RWPE2 (cell line): ENCODE results near the gene ATN1.
A peak's percentile ranks its signal among the peaks of the same experiment; 100 is the strongest.

ENCODE experiments used
- ATAC-seq: fragments of 200-7000 bp; cut with Tn5 transposase; 3 replicates; pipeline ENCODE4 v1.9.1; 2021; ENCODE audit warnings: low read depth
- DNase-seq: peaks from one replicate; pipeline ENCODE4 v3.0.0-alpha.2; 2020; ENCODE audit warnings: low spot score
- H3K27ac ChIP-seq: fragments of 450-650 bp; 2 replicates; pipeline ENCODE4 v1.5.1; 2017; ENCODE audit warnings: mild to moderate bottlenecking; ENCODE audit not compliant: poor library complexity, severe bottlenecking
- H3K27me3 ChIP-seq: fragments of 250-450 bp; sonication (Bioruptor Pico); 2 replicates; pipeline ENCODE4 v1.5.1; 2021; ENCODE audit warnings: mild to moderate bottlenecking, moderate library complexity; ENCODE audit not compliant: insufficient read depth, poor library complexity, severe bottlenecking
- H3K36me3 ChIP-seq: fragments of 250-450 bp; sonication (Bioruptor Pico); 2 replicates; pipeline ENCODE4 v1.5.1; 2020; ENCODE audit warnings: low read depth, mild to moderate bottlenecking, moderate library complexity
- H3K4me1 ChIP-seq: fragments of 250-450 bp; sonication (Bioruptor Pico); 2 replicates; pipeline ENCODE4 v1.5.1; 2021; ENCODE audit warnings: mild to moderate bottlenecking, moderate library complexity; ENCODE audit not compliant: insufficient read depth, poor library complexity, severe bottlenecking
- H3K4me3 ChIP-seq: fragments of 250-450 bp; sonication (Bioruptor Pico); 2 replicates; pipeline ENCODE4 v1.5.1; 2021; ENCODE audit warnings: mild to moderate bottlenecking, moderate library complexity; ENCODE audit not compliant: severe bottlenecking
- H3K9me3 ChIP-seq: fragments of 250-450 bp; sonication (Bioruptor Pico); 2 replicates; pipeline ENCODE4 v1.5.1; 2021; ENCODE audit warnings: mild to moderate bottlenecking, moderate library complexity; ENCODE audit not compliant: severe bottlenecking
- TF ChIP-seq, protein P1 (sequence below): fragments of 450-650 bp; IDR thresholded peaks from one replicate; pipeline ENCODE4 v1.5.1; 2017; ENCODE audit warnings: mild to moderate bottlenecking, moderate library complexity; ENCODE audit not compliant: poor library complexity, severe bottlenecking

The ATN1 gene

DNA sequence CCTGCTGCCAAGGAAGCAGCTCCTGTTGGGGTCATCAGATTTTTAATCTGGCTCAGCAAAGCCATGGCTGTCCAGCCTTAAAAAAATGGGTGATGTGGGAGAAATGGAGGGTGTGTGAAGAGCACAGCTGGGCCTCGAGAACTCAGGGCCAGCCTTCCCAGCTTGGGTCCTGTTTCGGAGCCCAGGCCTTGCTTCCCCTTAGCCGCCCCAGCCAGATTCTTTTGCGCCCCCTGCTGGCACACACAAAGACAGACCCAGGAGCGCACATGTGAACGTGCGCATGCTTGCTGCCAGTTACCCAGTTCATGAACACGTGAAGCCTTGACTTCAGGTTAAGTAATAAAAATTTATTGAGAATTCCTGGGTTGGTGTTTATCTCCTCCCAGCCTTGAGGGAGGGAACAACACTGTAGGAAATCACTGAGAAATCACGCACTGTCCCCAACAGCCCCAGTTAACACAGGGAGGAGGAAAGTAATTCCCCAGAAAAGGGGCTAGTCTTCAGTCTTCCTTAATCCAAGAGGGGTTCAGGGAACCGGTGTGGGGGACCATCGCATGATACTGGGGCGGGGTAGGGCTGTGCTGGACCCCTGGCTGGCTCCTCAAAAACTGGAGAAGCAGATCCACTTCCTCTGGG, 37.4 kb downstream of the ATN1 start:
- DNase-seq (peak; percentile 85), ATAC-seq (peak; percentile 54)
- Histone ChIP-seq H3K36me3 (peaks cover 59% of the 10 kb centered on the region), H3K4me1 (peaks cover 29% of the 10 kb centered on the region), H3K27ac (peak overlapping the region; percentile 87), H3K9me3 (no peaks in the 10 kb centered on the region), H3K27me3 (no peaks in the 10 kb centered on the region), H3K4me3 (peak overlapping the region; percentile 95)
- TF ChIP-seq, protein P1, sequence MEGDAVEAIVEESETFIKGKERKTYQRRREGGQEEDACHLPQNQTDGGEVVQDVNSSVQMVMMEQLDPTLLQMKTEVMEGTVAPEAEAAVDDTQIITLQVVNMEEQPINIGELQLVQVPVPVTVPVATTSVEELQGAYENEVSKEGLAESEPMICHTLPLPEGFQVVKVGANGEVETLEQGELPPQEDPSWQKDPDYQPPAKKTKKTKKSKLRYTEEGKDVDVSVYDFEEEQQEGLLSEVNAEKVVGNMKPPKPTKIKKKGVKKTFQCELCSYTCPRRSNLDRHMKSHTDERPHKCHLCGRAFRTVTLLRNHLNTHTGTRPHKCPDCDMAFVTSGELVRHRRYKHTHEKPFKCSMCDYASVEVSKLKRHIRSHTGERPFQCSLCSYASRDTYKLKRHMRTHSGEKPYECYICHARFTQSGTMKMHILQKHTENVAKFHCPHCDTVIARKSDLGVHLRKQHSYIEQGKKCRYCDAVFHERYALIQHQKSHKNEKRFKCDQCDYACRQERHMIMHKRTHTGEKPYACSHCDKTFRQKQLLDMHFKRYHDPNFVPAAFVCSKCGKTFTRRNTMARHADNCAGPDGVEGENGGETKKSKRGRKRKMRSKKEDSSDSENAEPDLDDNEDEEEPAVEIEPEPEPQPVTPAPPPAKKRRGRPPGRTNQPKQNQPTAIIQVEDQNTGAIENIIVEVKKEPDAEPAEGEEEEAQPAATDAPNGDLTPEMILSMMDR, result peak; percentile 90

DNA sequence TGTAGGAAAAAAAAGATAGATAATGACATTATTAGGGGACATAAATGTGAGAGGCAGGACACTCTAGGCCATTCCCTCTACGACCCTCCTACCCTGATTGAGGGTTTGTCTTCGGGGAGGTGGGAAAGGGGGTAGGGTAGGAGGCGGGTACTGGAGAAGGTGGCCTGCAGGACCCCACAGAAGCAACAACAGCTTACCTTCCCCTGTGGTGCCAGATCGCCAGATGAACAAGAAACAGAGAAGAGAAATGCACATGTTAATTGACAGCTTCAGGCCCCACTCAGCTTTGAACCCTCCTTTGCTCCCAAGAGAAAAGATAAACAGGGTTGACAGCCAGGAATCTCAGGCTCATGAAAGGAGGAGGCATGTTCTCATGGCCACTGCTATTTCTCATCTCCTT, 38.0 kb downstream of the ATN1 start:
- Histone ChIP-seq H3K9me3 (no peaks in the 10 kb centered on the region), H3K4me3 (no peak overlapping the region), H3K27ac (peak overlapping the region; percentile 87), H3K36me3 (peaks cover 59% of the 10 kb centered on the region), H3K4me1 (peaks cover 29% of the 10 kb centered on the region), H3K27me3 (no peaks in the 10 kb centered on the region)
- DNase-seq (no peak), ATAC-seq (no peak)
- TF ChIP-seq, protein P1, result no peak

- Histone ChIP-seq H3K9me3 (no peaks in the 10 kb centered on the region), H3K36me3 (peaks cover 59% of the 10 kb centered on the region), H3K4me3 (no peak overlapping the region), H3K4me1 (peaks cover 25% of the 10 kb centered on the region), H3K27me3 (no peaks in the 10 kb centered on the region), H3K27ac (peak overlapping the region; percentile 87)
- TF ChIP-seq, protein P1, result no peak
- ATAC-seq (no peak), DNase-seq (no peak)
Observed at GRCh38 chr12:6966351-6966750, 38.6 kb downstream of the ATN1 start.

DNA sequence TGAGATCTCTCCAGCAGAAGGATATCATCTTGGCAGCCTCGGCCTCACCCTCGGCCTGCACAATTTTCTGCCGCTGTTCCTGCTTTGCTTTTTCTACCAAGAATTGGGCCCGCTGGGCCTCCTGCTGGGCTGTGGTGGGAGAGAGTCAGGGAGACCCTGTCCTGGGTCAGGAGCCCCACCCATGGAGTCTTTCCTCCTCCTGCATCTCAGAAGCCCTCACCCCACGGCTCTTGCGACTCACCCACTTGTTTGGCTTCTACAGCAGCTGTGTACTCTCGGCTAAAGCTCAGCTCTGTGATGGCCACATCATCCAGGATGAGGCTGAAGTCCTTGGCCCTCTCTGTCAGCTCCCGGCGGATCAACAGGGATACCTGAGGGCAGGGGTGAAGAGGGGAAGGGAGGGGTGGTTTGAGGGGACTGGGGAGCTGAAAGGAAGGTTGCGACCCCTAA, 39.9 kb downstream of the ATN1 start:
- no peak overlapping the region for H3K4me3 ChIP-seq
- H3K9me3 ChIP-seq, result no peaks in the 10 kb centered on the region
- H3K4me1 ChIP-seq, result peaks cover 12% of the 10 kb centered on the region
- H3K27ac ChIP-seq, result peak overlapping the region; percentile 71
- H3K27me3 ChIP-seq, result no peaks in the 10 kb centered on the region
- peaks cover 67% of the 10 kb centered on the region for H3K36me3 ChIP-seq
- TF ChIP-seq, protein P1, result no peak
- DNase-seq, result no peak
- no peak for ATAC-seq

GRCh38 chr12:6968426-6968825, 40.7 kb downstream of the ATN1 start:
- Histone ChIP-seq H3K4me3 (no peak overlapping the region), H3K27me3 (no peaks in the 10 kb centered on the region), H3K4me1 (peaks cover 12% of the 10 kb centered on the region), H3K36me3 (peaks cover 70% of the 10 kb centered on the region), H3K27ac (peak overlapping the region; percentile 71), H3K9me3 (no peaks in the 10 kb centered on the region)
- TF ChIP-seq, protein P1, result no peak
- ATAC-seq, result no peak
- no peak for DNase-seq
